Ramos (cell line): ENCODE data around the gene SVBP.
"Not testable (repeated sequence)": the region's sequence is repeated elsewhere in the genome, so short reads cannot be mapped to it uniquely, and the experiment has no call there.

Experiments
- in situ Hi-C: fragments of 300-500 bp; cut with MboI; formaldehyde crosslinking; loops from one replicate; pipeline ENCODE4 v1.14.3; 2022; ENCODE audit warnings: low sequenced_read_pairs; ENCODE audit not compliant: unreplicated experiment

The SVBP gene, protein sequence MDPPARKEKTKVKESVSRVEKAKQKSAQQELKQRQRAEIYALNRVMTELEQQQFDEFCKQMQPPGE

DNA sequence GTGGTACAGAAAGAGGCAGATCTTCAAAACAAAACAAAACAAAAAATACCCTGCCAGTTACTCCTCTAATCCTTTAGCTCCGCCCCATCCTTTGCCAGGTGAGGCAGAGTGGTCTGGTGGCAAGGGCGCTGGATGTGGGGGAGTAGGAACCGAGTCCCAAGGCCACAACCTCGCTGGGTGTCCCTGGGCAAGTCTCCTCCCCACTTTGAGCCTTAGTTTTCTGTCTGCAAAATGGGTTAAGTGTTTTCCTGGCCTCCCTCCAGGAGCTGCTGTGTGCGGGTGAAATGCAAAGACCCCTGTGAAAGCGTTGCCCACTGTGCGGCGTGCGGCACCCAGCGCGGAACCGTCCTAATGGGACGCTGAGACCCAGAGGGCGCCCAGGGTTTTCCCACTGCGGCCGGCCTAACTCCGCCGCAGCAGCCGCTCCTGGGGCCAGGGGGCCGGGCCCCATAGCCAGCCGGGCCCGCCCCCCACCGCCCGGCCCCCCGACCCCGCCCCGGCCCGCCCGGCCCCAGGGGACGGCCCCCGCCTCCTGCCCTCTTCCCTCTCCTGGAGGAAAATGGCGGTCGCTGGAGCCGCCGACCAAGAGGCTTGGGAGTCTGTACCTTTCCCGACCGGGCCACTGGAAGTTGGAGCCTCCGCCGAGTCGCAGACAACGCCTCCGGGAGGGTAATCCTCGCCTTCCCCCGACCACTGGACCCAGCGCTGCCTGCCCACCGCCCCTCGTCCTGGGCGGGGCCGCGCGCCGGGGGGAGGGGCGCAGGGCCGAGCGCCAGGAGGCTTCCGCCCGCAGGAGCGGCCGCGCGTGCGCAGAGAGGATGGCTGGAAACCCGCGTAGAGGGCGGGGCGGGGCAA lies at the start of gene SVBP, which contains the start of gene ERMAP:
Gene SVBP, minus strand, starts transcription at position 813 of the 855 bp plus-strand sequence. CDS start 853 bp downstream, outside the sequence.
Gene ERMAP, plus strand, starts transcription at position 538 of the 855 bp plus-strand sequence. CDS start 13,327 bp downstream, outside the sequence.
- in situ Hi-C loops = no loop called here

GRCh38 chr1:42866549-42866948 lies 49.4 kb upstream of the SVBP start:
- in situ Hi-C loops = no loop called here

DNA sequence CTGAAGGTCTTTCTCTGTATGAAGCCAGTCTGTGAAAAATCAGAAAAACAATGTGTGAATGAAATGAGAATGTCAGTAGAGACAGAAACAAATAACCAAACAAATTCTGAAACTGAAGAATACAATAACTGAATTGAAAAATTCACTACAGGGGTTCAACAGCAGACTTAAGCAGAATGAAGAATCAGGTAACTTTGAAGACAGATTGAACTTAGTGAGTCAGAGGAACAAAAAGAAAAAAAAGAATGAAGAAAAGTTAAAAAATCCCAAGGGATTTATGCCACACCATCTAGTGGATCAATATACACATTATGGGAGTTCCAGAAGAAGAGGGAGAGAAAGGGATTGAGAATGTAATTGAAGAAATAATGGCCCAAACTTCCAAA lies 43.8 kb upstream of the SVBP start:
- in situ Hi-C loops = no loop called here

GRCh38 chr1:42860339-42861013 lies 43.3 kb upstream of the SVBP start:
- in situ Hi-C loops = no loop called here

DNA sequence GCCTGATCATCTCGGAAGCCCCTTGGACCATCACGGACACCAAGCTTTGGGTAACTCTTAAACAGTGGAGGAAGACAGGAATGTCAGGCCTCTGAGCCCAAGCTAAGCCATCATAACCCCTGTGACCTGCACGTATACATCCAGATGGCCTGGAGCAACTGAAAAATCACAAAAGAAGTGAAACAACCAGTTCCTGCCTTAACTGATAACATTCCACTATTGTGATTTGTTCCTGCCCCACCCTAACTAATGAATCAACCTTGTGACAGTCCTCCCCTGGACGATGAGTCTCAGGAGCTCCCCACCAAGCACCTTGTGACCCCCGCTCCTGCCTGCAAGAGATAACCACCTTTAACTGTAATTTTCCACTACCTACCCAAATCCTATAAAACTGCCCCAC lies 42.2 kb upstream of the SVBP start:
- in situ Hi-C loops = not testable (repeated sequence)

DNA sequence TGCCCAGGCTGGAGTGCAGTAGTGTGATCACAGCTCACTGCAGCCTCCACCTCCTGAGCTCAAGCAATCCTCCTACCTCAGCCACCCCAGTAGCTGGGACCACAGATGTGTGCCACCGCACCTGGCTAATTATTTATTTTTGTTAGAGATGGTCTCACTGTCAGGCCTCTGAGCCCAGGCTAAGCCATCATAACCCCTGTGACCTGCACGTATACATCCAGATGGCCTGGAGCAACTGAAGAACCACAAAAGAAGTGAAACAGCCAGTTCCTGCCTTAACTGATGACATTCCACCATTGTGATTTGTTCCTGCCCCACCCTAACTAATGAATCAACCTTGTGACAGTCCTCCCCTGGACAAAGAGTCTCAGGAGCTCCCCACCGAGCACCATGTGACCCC lies 39.4 kb upstream of the SVBP start:
- in situ Hi-C loops = not testable (repeated sequence)

DNA sequence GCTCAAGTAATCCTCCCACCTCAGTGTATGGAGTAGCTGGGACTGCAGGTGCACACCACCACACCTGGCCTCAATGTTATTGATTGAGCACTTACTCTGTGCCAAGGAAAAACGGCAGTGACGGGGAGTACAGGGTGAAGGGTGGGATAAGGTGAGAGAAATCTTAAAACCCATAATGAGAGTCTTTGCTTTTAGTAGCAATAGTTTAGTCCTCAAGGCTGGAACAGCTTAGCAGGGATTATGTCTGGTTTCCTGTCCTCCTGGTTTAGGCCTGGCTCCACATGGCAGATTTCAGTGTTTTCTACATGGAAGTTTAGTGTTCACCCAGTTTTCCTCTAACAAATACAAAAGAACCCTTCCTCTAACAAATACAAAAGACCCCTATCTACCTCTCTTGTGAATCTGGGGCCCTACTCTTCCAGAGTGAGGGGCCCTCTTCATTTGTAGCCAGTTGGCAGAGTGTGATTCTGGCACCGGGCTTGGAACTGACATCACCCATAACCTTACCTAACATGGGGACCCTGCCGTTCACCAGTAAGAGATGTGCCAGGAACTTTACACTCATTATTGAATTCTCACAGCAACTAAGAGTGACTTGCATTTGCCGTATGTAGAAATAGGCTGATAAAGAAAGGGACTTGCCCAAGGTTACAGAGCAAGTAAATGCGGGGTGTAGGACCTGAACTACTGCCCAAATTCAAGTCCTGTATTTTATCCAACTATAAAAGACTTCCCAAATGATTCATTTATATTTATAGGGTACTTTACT lies 36.1 kb upstream of the SVBP start:
- in situ Hi-C loops = no loop called here

- in situ Hi-C loops = no loop called here
Observed at GRCh38 chr1:42852608-42852980, 35.4 kb upstream of the SVBP start.

DNA sequence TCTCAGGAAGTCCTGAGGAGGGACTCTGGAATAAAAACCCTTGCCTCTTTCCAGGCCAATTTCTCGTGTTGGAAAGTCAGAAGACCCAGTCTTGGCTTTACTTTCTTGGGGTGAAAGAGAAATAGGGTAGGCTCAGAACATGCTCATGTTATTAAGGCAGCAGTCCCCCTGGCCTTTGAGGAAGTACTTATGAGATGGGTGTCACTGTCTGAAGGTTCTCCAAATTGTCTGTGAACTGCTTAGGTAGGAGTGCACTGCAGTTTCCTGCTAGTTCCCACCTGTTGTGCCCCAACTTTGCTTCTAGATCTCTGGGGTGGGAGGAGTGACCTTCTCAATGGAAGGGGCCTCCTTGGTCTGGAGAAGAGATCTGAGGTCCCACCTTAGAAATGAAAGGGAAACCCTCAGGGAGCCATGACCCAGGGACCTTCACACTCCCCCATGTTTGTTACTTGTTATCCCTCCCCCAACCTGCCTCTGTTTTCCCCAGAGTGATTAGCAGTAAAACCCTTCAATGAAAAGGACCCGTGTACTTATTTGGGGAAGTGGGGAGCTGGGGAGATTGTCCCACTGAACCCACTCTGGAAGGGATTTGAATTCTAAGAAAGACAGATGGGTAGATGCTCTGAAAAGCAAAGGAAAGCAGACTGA lies 34.9 kb upstream of the SVBP start:
- in situ Hi-C loops = no loop called here

- in situ Hi-C loops = no loop called here
Observed at GRCh38 chr1:42851420-42851819, 34.2 kb upstream of the SVBP start.

- in situ Hi-C loops = no loop called here
Observed at GRCh38 chr1:42849944-42850343, 32.7 kb upstream of the SVBP start.

GRCh38 chr1:42848823-42849537 lies 31.8 kb upstream of the SVBP start:
- in situ Hi-C loops = no loop called here

- in situ Hi-C loops = no loop called here
Observed at GRCh38 chr1:42847721-42848460, 30.7 kb upstream of the SVBP start.

DNA sequence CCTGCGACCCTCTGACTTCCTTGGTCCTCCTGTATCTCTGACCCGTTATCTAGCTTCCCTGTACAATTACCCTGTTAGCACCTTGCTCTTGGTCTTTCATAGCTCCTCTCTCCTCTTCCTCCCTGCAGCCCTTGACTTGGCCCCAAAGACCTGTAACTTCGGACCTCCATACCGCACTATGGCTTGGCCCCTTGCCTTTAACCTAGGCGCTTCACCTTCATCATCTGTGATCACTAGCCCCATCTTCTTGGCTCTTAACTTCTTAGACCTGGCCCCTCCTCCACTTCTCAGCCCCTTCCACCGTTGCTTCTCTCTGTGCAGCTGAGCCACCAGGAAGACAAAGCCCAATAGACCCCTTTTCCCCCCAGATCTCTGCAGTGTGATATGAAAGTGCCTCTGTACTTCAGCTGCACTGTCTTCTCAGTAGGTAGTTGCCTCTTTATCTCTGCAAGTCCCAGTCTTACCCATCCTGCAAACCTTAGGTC lies 30.0 kb upstream of the SVBP start:
- in situ Hi-C loops = no loop called here

DNA sequence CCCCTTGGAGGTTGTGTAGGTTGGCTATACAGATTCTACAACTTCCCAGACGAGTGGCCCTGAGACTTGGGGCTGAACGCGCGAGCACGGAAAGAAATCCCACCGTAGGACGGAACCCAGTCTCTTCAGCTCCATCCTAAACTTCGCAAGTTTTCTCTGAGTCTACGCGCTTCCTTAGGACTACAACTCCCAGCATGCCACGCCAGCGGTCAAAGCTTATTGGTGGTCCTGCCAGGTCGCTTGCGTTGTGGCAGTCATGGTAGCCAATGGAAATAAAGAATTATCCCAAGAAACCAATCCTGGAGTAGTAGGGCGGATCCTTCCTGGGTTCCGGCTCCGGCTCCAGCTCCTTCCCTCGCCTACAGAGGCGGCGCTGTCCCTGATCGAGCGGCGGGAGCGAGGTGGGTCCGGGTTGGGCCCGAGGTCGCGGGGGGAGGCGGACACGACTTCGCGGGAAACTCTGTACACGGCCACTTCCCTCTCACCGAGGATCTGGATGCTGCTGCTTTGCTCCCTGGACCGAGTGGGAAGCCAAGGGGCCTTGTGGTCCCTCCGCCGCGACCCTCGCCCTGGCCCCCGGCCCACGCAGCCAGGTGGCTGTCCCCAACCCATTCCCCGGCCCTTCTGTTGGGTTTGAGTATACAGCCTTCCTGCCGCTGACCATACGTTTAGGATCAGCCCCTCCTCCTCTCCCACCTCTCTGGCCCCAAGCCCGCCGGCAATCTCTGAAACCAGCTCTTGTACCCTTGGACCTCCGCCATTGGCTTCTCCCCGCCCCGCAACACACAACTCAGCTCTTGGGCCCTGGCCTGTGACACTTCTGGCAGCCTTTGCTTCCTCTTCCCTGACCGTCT lies 29.3 kb upstream of the SVBP start, which contains the start of gene ZNF691:
Gene ZNF691, plus strand, starts transcription at position 357 of the 854 bp plus-strand sequence. CDS start 3,046 bp downstream, outside the sequence.
- in situ Hi-C loops = no loop called here

- in situ Hi-C loops = no loop called here
Observed at GRCh38 chr1:42845866-42846256, 28.7 kb upstream of the SVBP start.

GRCh38 chr1:42845193-42845592 lies 28.0 kb upstream of the SVBP start:
- in situ Hi-C loops = no loop called here
